Stimulated activated CD8-positive, alpha-beta memory T cell treated with anti-CD3 and anti-CD28 coated beads, Interleukin-7, amount 100 ng/mL, for 24 hours (primary cell): Measurements from ENCODE around the gene ZBTB4.

ENCODE experiments used
- DNase-seq: peaks from one replicate; pipeline ENCODE4 v3.0.0-alpha.2; 2020; ENCODE audit warnings: low read depth

ZBTB4 gene, protein sequence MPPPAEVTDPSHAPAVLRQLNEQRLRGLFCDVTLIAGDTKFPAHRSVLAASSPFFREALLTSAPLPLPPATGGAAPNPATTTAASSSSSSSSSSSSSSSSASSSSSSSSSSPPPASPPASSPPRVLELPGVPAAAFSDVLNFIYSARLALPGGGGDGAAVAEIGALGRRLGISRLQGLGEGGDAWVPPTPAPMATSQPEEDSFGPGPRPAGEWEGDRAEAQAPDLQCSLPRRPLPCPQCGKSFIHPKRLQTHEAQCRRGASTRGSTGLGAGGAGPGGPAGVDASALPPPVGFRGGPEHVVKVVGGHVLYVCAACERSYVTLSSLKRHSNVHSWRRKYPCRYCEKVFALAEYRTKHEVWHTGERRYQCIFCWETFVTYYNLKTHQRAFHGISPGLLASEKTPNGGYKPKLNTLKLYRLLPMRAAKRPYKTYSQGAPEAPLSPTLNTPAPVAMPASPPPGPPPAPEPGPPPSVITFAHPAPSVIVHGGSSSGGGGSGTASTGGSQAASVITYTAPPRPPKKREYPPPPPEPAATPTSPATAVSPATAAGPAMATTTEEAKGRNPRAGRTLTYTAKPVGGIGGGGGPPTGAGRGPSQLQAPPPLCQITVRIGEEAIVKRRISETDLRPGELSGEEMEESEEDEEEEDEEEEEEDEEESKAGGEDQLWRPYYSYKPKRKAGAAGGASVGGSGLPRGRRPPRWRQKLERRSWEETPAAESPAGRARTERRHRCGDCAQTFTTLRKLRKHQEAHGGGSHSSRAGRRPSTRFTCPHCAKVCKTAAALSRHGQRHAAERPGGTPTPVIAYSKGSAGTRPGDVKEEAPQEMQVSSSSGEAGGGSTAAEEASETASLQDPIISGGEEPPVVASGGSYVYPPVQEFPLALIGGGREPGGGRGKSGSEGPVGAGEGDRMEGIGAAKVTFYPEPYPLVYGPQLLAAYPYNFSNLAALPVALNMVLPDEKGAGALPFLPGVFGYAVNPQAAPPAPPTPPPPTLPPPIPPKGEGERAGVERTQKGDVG

DNA sequence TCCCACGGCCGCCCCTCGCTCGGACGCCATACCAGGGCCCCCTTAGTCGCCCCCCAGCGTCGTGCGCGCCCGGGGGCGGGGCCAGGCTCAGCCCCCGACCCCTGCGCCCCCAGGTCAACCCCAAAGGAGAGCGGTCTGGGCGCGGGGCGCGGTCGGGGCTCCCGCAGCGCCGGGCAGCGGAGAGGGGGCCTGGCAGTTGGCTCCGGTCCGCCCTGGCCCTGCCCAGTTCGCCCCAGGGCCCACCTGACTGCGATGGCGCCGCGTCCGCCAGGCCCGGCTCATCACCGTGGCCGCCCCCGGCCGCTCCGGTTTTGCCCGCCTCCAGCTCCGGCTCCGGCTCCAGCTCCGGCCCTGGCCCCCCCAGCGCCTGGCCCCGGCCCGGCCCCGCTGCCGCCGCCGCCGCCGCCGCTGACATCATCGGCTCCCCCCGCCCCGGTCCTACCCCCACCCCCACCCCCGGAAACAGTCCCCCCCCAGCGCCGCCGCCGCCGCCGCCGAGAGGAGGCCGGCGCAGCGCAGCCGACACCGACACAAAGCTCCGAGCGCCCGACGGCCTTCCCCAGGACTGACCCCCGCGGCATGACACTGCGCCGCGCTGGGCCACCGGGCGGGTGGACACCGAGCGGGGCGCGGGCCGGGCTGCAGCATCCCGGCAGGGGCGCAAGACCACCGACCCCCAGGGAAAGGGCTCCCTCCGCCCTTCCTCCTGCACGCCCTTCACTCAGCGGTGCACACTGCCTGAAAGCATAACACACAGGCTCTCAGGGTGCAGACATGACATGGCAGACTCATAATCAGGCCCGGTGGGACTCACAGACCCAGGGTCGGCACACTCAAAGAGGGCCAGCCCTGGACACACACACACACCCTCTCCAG is at the start of gene ZBTB4:
Gene ZBTB4, minus strand, starts transcription at position 419 of the 876 bp plus-strand sequence. CDS start 12,830 bp downstream, outside the sequence.
- DNase-seq, result no peak

DNA sequence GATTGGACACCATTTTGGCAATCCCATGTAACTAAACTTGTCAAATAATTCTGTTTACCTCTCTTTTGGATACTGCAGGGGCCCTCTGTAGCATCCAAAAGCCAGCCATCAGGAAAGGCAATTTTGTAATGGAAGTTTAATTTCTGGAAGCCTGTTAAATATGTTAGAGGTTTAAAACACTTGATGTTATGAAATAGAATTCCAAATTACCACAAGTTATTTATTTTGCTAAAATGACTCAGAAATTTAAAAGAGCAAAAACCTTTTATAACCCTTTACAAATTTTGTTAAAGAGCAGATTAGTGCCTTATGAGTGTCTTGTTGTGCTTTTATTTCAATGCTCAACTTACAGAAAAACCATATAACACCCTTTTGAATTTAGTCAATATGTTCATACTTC is 49.4 kb upstream of the ZBTB4 start:
- no peak for DNase-seq

DNA sequence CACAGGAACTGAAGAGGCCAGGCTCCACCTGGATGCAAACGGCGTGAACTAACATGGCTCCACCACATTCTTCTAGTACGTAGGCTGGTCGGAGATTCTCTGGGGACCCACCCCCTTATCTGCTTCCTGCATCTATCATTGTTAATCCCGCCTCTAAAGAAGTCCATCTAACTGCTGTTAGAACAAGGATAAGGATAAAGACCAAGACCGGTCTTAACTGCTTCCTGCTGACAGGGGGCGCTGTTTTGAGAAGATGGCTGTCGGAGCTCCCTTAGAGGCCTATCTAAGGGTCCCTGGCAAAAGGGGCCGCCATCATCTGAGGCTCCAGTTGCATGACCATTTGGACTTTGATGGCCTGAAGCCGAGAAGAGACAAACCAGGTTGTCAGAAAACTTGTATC is 43.6 kb upstream of the ZBTB4 start:
- DNase-seq, result no peak

DNA sequence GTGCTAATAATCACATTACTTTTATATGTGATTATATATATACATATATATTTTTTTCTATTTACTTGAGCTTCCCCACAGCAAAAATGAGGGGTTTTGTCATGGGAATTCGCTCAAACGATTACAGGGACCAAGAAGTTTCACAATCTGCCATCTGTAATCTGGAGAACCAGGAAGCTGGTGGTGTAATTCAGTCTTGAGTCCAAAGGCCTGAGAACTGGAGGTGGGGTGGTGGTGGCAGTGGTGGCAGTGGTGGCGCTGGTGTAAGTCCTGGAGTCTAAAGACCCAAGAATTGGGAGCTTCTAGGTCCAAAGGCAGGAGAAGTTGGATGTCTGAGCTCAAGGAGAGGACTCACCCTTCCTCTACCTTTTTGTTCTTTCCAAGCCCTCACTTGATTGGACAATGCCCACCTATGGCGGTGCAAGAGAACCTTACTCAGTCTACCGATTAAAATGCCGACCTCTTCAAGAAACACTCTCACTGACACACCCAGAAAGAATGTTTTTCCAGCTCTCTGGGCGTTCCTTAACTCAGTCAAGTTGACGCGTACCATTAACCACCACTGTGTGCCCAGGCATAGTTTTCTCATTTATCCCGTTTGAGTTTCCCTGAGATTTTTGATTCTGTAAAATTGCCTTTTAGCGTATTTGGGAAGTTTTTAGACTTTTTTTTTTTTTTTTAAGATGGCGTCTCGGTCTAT is 36.6 kb upstream of the ZBTB4 start:
- no peak for DNase-seq

DNA sequence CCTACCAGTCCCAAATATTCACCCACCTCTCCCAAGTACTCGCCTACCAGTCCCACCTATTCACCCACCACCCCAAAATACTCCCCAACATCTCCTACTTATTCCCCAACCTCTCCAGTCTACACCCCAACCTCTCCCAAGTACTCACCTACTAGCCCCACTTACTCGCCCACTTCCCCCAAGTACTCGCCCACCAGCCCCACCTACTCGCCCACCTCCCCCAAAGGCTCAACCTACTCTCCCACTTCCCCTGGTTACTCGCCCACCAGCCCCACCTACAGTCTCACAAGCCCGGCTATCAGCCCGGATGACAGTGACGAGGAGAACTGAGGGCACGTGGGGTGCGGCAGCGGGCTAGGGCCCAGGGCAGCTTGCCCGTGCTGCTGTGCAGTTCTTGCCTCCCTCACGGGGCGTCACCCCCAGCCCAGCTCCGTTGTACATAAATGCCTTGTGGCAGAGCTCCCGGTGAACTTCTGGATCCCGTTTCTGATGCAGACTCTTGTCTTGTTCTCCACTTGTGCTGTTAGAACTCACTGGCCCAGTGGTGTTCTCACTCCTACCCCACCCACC is 34.5 kb upstream of the ZBTB4 start:
- DNase-seq, result no peak

DNA sequence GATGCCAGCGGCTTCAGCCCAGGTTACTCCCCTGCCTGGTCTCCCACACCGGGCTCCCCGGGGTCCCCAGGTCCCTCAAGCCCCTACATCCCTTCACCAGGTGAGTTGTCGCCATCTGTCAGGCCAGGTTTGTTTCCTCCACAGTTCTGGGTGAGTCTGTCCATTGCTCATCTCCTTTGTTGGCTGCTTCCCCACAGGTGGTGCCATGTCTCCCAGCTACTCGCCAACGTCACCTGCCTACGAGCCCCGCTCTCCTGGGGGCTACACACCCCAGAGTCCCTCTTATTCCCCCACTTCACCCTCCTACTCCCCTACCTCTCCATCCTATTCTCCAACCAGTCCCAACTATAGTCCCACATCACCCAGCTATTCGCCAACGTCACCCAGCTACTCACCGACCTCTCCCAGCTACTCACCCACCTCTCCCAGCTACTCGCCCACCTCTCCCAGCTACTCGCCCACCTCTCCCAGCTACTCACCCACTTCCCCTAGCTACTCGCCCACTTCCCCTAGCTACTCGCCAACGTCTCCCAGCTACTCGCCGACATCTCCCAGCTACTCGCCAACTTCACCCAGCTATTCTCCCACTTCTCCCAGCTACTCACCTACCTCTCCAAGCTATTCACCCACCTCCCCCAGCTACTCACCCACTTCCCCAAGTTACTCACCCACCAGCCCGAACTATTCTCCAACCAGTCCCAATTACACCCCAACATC is 33.6 kb upstream of the ZBTB4 start:
- DNase-seq, result no peak

DNA sequence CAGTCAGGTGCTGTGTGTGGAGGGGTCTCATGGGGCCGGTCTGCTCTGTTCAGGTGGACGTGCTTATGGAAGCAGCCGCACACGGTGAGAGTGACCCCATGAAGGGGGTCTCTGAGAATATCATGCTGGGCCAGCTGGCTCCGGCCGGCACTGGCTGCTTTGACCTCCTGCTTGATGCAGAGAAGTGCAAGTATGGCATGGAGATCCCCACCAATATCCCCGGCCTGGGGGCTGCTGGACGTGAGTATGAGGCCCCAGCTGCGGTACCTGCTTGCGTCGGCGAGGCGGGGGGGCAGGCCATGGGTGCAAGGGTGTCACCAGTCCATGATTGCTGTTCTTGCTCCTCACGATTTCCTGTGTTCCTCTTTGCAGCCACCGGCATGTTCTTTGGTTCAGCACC is 32.7 kb upstream of the ZBTB4 start:
- DNase-seq, result no peak

DNA sequence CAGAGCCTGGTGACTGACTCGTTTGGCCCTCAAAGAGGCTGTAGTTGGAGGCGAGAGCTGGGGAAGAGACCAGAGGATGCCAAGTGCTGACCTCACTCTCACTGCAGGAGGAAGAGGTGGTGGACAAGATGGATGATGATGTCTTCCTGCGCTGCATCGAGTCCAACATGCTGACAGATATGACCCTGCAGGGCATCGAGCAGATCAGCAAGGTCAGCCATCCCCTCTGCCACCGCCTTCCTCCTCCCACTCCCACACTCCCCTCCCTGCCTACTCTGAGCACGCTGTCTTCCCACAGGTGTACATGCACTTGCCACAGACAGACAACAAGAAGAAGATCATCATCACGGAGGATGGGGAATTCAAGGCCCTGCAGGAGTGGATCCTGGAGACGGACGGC is 31.7 kb upstream of the ZBTB4 start:
- DNase-seq, result no peak

DNA sequence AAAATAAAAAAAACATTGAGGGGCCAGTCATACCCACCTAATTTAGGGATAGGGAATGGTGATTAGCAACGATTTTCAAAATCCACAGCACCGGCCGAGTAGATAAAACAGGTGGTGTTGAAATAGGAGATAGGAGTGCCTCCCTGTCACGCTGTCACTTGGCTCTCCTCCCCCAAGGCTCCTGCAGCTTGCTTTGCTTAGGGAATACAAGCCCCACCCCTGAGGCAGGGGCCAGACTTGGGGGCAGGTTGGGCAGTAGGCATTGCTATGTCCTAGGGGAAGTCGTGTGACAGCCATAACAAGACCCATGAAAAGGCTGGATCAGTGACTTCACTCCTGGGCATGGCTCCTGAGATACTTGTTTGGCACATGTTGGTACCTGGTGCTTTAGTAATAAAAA is 30.5 kb upstream of the ZBTB4 start:
- DNase-seq, result no peak

DNA sequence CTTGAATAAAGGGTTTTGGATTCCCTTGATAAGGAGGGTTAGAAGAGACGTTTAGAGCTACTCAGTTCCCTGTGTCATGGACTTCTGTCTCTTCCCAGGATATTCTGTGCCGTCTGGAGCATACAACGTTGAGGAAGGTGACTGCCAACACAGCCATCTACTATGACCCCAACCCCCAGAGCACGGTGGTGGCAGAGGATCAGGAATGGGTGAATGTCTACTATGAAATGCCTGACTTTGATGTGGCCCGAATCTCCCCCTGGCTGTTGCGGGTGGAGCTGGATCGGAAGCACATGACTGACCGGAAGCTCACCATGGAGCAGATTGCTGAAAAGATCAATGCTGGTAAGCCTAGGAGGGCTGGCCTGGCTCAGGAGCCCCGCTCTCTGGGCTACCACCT is 29.4 kb upstream of the ZBTB4 start:
- no peak for DNase-seq

DNA sequence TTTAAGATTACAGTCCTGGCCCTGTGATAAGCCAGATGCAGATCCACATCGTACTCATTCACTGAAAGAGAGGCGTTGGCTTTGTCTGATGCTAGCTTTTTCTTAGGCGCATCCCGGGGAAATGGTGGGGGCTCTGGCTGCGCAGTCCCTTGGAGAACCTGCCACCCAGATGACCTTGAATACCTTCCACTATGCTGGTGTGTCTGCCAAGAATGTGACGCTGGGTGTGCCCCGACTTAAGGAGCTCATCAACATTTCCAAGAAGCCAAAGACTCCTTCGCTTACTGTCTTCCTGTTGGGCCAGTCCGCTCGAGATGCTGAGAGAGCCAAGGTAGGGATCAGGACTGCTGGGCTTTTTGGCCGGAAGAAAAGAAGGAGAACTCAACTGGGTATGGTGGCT is 28.7 kb upstream of the ZBTB4 start:
- no peak for DNase-seq

DNA sequence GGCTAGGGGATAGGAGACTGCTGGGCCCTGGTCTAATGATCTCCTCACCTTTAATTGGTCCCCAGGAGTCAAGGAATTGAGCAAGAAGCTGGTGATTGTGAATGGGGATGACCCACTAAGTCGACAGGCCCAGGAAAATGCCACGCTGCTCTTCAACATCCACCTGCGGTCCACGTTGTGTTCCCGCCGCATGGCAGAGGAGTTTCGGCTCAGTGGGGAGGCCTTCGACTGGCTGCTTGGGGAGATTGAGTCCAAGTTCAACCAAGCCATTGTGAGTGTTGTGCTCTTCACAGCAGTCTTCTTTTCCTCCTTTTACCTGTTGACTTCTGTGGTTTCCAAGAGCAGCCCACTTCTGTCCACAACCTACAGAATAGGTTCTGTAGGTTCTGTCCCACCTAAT is 24.1 kb upstream of the ZBTB4 start:
- no peak for DNase-seq

DNA sequence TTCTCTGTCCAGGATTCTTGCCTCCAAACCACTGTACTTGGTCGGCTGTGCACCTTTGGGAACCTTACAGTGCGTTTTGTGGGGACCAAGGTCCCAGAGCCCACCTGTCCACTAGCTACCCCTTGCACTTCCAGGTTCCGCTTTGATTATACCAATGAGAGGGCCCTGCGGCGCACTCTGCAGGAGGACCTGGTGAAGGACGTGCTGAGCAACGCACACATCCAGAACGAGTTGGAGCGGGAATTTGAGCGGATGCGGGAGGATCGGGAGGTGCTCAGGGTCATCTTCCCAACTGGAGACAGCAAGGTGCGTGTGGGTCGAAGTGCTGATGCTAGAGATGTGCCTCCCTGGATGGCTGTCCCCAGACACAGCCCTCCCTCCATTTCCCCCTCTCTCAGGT is 23.6 kb upstream of the ZBTB4 start:
- no peak for DNase-seq

DNA sequence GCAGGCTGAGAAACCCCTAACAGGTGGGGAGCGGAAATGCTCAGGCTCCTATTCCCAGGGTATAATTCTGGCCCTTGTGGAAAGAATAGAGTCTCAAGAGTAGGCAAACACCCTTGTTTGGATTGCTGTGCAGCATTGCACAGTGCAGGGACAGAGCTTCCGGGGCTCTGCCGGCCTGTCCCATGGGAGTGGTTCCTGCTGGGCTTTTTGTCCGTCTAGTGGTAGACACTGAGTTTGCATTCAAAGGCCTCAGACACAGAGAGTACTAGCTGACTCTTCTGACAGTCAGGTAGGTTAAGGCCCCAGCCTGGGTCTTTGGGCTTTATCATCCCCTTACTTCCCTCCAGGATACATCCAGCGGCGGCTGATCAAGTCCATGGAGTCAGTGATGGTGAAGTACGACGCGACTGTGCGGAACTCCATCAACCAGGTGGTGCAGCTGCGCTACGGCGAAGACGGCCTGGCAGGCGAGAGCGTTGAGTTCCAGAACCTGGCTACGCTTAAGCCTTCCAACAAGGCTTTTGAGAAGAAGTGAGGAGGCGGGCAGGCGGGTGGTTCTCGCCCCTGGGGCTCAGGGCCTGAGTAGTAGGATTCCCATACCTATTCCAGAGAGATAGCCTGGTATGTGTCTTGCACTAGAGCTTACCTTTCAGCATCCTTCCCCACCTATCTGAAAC is 22.9 kb upstream of the ZBTB4 start:
- no peak for DNase-seq

DNA sequence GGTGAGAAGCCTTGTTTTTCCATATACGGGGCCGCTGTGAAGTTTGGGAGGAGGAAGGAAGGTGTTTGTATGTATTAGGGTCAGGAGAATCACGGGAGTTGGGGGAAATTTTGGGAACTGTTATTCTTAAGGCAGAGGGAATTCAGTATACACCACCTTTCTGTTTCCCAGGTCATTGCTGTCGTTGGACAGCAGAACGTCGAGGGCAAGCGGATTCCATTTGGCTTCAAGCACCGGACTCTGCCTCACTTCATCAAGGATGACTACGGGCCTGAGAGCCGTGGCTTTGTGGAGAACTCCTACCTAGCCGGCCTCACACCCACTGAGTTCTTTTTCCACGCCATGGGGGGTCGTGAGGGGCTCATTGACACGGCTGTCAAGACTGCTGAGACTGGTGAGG is 22.3 kb upstream of the ZBTB4 start:
- DNase-seq, result no peak

DNA sequence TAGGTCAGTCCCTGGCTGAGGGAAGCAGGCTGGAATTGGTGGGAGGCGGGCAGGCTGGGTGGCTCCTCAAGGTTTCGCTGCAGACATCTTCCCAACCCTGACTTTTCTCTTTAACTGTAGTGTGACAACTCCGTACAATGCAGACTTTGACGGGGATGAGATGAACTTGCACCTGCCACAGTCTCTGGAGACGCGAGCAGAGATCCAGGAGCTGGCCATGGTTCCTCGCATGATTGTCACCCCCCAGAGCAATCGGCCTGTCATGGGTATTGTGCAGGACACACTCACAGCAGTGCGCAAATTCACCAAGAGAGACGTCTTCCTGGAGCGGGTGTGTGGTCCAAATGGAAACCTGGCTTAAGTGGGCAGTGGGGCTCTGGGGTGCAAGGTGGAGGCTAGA is 19.7 kb upstream of the ZBTB4 start:
- no peak for DNase-seq

DNA sequence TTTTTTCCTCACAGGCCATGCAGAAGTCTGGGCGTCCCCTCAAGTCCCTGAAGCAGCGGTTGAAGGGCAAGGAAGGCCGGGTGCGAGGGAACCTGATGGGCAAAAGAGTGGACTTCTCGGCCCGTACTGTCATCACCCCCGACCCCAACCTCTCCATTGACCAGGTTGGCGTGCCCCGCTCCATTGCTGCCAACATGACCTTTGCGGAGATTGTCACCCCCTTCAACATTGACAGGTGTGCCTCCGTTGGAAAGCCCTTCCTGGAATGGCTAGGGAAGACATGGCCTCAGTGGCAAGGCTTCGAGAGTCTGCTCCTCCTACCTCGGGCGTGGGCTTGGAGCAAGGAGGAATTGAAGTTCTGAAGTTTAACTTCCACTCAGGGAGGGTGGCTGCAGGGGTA is 18.2 kb upstream of the ZBTB4 start:
- no peak for DNase-seq

DNA sequence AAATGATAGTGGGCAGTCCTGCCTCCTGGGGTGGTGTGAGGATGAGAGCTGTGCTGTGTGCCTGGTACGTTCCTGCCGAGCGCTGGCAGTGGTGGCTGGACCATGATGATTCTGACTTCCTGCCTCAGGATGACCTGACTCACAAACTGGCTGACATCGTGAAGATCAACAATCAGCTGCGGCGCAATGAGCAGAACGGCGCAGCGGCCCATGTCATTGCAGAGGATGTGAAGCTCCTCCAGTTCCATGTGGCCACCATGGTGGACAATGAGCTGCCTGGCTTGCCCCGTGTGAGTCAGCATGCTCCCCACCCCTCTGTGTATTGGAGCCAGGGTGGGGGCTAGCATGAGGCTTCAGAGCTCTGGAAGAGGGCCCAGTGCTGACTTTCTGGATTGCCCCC is 17.8 kb upstream of the ZBTB4 start:
- no peak for DNase-seq

DNA sequence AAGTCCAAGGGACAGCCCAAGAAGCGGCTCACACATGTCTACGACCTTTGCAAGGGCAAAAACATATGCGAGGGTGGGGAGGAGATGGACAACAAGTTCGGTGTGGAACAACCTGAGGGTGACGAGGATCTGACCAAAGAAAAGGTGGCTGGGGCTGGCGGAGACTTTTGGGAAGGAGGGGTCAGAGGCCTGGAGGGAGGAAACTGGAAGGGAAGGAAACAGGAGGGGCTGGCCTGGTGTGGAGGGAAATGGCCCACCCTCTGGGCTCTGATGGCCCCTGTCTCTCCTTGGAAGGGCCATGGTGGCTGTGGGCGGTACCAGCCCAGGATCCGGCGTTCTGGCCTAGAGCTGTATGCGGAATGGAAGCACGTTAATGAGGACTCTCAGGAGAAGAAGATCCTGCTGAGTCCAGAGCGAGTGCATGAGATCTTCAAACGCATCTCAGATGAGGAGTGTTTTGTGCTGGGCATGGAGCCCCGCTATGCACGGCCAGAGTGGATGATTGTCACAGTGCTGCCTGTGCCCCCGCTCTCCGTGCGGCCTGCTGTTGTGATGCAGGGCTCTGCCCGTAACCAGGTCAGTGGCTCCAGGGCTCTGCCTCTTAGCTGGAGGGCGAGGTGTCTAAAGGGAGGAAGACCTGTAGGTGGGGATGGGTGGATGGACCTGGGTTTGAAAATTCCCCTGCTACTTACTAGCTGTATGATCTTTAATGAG is 17.2 kb upstream of the ZBTB4 start:
- no peak for DNase-seq
